Uterus (tissue), 2 donors: ENCODE data around the gene FOXA3.
"Not testable (repeated sequence)": the region's sequence is repeated elsewhere in the genome, so short reads cannot be mapped to it uniquely, and the experiment has no call there.

ENCODE experiments used
- POLR2A ChIP-seq, 2 donors: fragments of 450-650 bp; IDR thresholded peaks; one replicate each; pipeline ENCODE4 v1.6.1; 2016; ENCODE audit warnings: antibody characterized with exemption in 2 of 2, mild to moderate bottlenecking in 1 of 2, moderate library complexity in 1 of 2
- TF ChIP-seq, protein P1 (sequence below), 4 experiments: fragments of 200-600 bp in 2 of 4; fragments of 450-650 bp in 2 of 4; sonication (generic) in 2 of 4; IDR thresholded peaks; one replicate each; pipeline ENCODE4 v1.5.1; 2016 to 2019; ENCODE audit warnings: antibody characterized with exemption in 4 of 4, mild to moderate bottlenecking in 2 of 4, moderate library complexity in 1 of 4

DNA sequence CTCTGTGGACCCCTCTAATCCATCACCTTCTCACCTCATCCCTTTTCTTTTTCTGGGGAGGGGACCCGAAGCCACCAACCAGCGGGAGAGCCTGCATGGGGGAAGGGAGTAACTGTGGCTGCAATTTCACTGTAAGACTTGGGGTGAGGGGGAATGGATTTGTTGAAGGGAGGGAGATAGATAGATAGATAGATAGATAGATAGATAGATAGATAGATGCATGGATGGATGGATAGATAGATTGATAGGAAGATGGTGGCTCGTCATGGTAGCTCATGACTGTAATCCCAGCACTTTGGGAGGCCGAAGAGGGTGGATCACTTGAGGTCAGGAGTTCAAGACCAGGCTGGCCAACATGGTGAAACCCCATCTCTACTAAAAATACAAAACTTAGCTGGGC is 3.1 kb downstream of the FOXA3 start:
- TF ChIP-seq, protein P1, sequence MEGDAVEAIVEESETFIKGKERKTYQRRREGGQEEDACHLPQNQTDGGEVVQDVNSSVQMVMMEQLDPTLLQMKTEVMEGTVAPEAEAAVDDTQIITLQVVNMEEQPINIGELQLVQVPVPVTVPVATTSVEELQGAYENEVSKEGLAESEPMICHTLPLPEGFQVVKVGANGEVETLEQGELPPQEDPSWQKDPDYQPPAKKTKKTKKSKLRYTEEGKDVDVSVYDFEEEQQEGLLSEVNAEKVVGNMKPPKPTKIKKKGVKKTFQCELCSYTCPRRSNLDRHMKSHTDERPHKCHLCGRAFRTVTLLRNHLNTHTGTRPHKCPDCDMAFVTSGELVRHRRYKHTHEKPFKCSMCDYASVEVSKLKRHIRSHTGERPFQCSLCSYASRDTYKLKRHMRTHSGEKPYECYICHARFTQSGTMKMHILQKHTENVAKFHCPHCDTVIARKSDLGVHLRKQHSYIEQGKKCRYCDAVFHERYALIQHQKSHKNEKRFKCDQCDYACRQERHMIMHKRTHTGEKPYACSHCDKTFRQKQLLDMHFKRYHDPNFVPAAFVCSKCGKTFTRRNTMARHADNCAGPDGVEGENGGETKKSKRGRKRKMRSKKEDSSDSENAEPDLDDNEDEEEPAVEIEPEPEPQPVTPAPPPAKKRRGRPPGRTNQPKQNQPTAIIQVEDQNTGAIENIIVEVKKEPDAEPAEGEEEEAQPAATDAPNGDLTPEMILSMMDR (IDR thresholded peaks at IDR 0.05), result not testable (repeated sequence)
- TF ChIP-seq POLR2A (IDR thresholded peaks at IDR 0.05), result not testable (repeated sequence)
